Activated naive CD8-positive, alpha-beta T cell (primary cell): ENCODE measurements around the gene TXNDC12.
"Not testable (repeated sequence)": the region's sequence is repeated elsewhere in the genome, so short reads cannot be mapped to it uniquely, and the experiment has no call there.

Experiments used
- H3K27ac Mint-ChIP-seq: one replicate; pipeline ENCODE4 v1.8.0; 2021; ENCODE audit warnings: mixed read lengths
- H3K27me3 Mint-ChIP-seq: one replicate; pipeline ENCODE4 v1.8.0; 2021; ENCODE audit warnings: mixed read lengths
- H3K36me3 Mint-ChIP-seq: one replicate; pipeline ENCODE4 v1.8.0; 2021; ENCODE audit warnings: mixed read lengths
- H3K4me1 Mint-ChIP-seq: one replicate; pipeline ENCODE4 v1.8.0; 2021; ENCODE audit warnings: low read depth, mixed read lengths
- H3K4me3 Mint-ChIP-seq: one replicate; pipeline ENCODE4 v1.8.0; 2021; ENCODE audit warnings: mild to moderate bottlenecking, mixed read lengths
- H3K9me3 Mint-ChIP-seq: one replicate; pipeline ENCODE4 v1.8.0; 2021; ENCODE audit warnings: low read depth, mixed read lengths

The TXNDC12 gene

GRCh38 chr1:52055066-52055865, at the start of gene TXNDC12:
Gene TXNDC12 (minus strand): TSS chr1:52055191. CDS start chr1:52055096, 95 bp downstream.
- H3K4me1 Mint-ChIP-seq = peaks cover 59% of the 10 kb centered on the region
- peak within 1 kb of the TSS; percentile 91 for H3K27ac Mint-ChIP-seq
- H3K4me3 Mint-ChIP-seq = peak within 1 kb of the TSS; percentile 99
- H3K9me3 Mint-ChIP-seq = no peaks in the 10 kb centered on the region
- peaks cover 6% of the 10 kb centered on the region for H3K36me3 Mint-ChIP-seq
- no peaks in the 10 kb centered on the region for H3K27me3 Mint-ChIP-seq

GRCh38 chr1:52102336-52103013, 47.5 kb upstream of the TXNDC12 start:
- Mint-ChIP-seq H3K4me3 (no peak overlapping the region), H3K9me3 (no peaks in the 10 kb centered on the region), H3K4me1 (no peaks in the 10 kb centered on the region), H3K36me3 (peaks cover 3% of the 10 kb centered on the region), H3K27ac (no peak overlapping the region), H3K27me3 (peaks cover 4% of the 10 kb centered on the region)

GRCh38 chr1:52098139-52098871, 43.3 kb upstream of the TXNDC12 start:
- H3K27me3 Mint-ChIP-seq = peaks cover 4% of the 10 kb centered on the region

GRCh38 chr1:52096216-52096615, 41.2 kb upstream of the TXNDC12 start:
- H3K4me1 Mint-ChIP-seq = no peaks in the 10 kb centered on the region
- H3K9me3 Mint-ChIP-seq = no peaks in the 10 kb centered on the region
- no peak overlapping the region for H3K27ac Mint-ChIP-seq
- H3K36me3 Mint-ChIP-seq = peaks cover 4% of the 10 kb centered on the region
- peaks cover 4% of the 10 kb centered on the region for H3K27me3 Mint-ChIP-seq
- H3K4me3 Mint-ChIP-seq = no peak overlapping the region

More at GRCh38 chr1:52098139-52098871, 43.3 kb upstream of the TXNDC12 start:
- Mint-ChIP-seq H3K27ac (no peak overlapping the region), H3K4me1 (no peaks in the 10 kb centered on the region), H3K36me3 (peaks cover 3% of the 10 kb centered on the region), H3K4me3 (no peak overlapping the region), H3K9me3 (no peaks in the 10 kb centered on the region)

- not testable (repeated sequence) for H3K4me1 Mint-ChIP-seq, H3K4me3 Mint-ChIP-seq, H3K9me3 Mint-ChIP-seq, H3K27ac Mint-ChIP-seq, H3K27me3 Mint-ChIP-seq
- peaks cover 11% of the 10 kb centered on the region for H3K36me3 Mint-ChIP-seq
Observed at GRCh38 chr1:52094300-52094699, 39.3 kb upstream of the TXNDC12 start.

- H3K27ac Mint-ChIP-seq, H3K9me3 Mint-ChIP-seq, H3K27me3 Mint-ChIP-seq, H3K4me1 Mint-ChIP-seq, H3K4me3 Mint-ChIP-seq: not testable (repeated sequence)
- peaks cover 21% of the 10 kb centered on the region for H3K36me3 Mint-ChIP-seq
Observed at GRCh38 chr1:52087892-52088291, 32.9 kb upstream of the TXNDC12 start.

GRCh38 chr1:52080014-52080415, 25.0 kb upstream of the TXNDC12 start:
- no peak overlapping the region for H3K4me3 Mint-ChIP-seq
- H3K36me3 Mint-ChIP-seq = peaks cover 3% of the 10 kb centered on the region
- peaks cover 14% of the 10 kb centered on the region for H3K4me1 Mint-ChIP-seq
- H3K9me3 Mint-ChIP-seq = no peaks in the 10 kb centered on the region
- no peak overlapping the region for H3K27ac Mint-ChIP-seq
- H3K27me3 Mint-ChIP-seq = no peaks in the 10 kb centered on the region

GRCh38 chr1:52077277-52077676, 22.3 kb upstream of the TXNDC12 start:
- peaks cover 14% of the 10 kb centered on the region for H3K4me1 Mint-ChIP-seq
- H3K36me3 Mint-ChIP-seq, H3K9me3 Mint-ChIP-seq, H3K27ac Mint-ChIP-seq, H3K4me3 Mint-ChIP-seq, H3K27me3 Mint-ChIP-seq: not testable (repeated sequence)

- Mint-ChIP-seq H3K36me3 (peaks cover 5% of the 10 kb centered on the region), H3K27ac (no peak overlapping the region), H3K4me1 (peaks cover 26% of the 10 kb centered on the region), H3K4me3 (no peak overlapping the region), H3K27me3 (no peaks in the 10 kb centered on the region), H3K9me3 (no peaks in the 10 kb centered on the region)
Observed at GRCh38 chr1:52072291-52072690, 17.3 kb upstream of the TXNDC12 start.

GRCh38 chr1:52070704-52071103, 15.7 kb upstream of the TXNDC12 start:
- H3K4me1 Mint-ChIP-seq = peaks cover 26% of the 10 kb centered on the region

GRCh38 chr1:52063192-52063591, 8.2 kb upstream of the TXNDC12 start:
- no peak overlapping the region for H3K4me3 Mint-ChIP-seq
- H3K9me3 Mint-ChIP-seq = no peaks in the 10 kb centered on the region
- H3K4me1 Mint-ChIP-seq = peaks cover 42% of the 10 kb centered on the region
- H3K27me3 Mint-ChIP-seq = no peaks in the 10 kb centered on the region
- peaks cover 12% of the 10 kb centered on the region for H3K36me3 Mint-ChIP-seq
- no peak overlapping the region for H3K27ac Mint-ChIP-seq

More at GRCh38 chr1:52070704-52071103, 15.7 kb upstream of the TXNDC12 start:
- peaks cover 5% of the 10 kb centered on the region for H3K36me3 Mint-ChIP-seq
- no peaks in the 10 kb centered on the region for H3K9me3 Mint-ChIP-seq
- H3K27me3 Mint-ChIP-seq = no peaks in the 10 kb centered on the region
- H3K4me3 Mint-ChIP-seq = no peak overlapping the region
- H3K27ac Mint-ChIP-seq = no peak overlapping the region

- Mint-ChIP-seq H3K4me1 (peaks cover 52% of the 10 kb centered on the region), H3K36me3 (peaks cover 10% of the 10 kb centered on the region), H3K9me3 (no peaks in the 10 kb centered on the region), H3K27ac (no peak overlapping the region), H3K4me3 (no peak overlapping the region), H3K27me3 (no peaks in the 10 kb centered on the region)
Observed at GRCh38 chr1:52060822-52061221, 5.8 kb upstream of the TXNDC12 start.

GRCh38 chr1:52059888-52060287, 4.9 kb upstream of the TXNDC12 start:
- Mint-ChIP-seq H3K9me3 (no peaks in the 10 kb centered on the region), H3K4me1 (peaks cover 52% of the 10 kb centered on the region), H3K36me3 (peaks cover 10% of the 10 kb centered on the region), H3K4me3 (no peak overlapping the region), H3K27ac (peak overlapping the region; percentile 34), H3K27me3 (no peaks in the 10 kb centered on the region)

- H3K9me3 Mint-ChIP-seq = no peaks in the 10 kb centered on the region
- peak overlapping the region; percentile 70 for H3K27ac Mint-ChIP-seq
- H3K4me3 Mint-ChIP-seq = peak overlapping the region; percentile 30
- no peaks in the 10 kb centered on the region for H3K27me3 Mint-ChIP-seq
- peaks cover 53% of the 10 kb centered on the region for H3K4me1 Mint-ChIP-seq
- peaks cover 10% of the 10 kb centered on the region for H3K36me3 Mint-ChIP-seq
Observed at GRCh38 chr1:52059321-52059720, 4.3 kb upstream of the TXNDC12 start.

- no peaks in the 10 kb centered on the region for H3K9me3 Mint-ChIP-seq
- peak overlapping the region; percentile 99 for H3K4me3 Mint-ChIP-seq
- H3K27ac Mint-ChIP-seq = peak overlapping the region; percentile 98
- no peaks in the 10 kb centered on the region for H3K27me3 Mint-ChIP-seq
- peaks cover 8% of the 10 kb centered on the region for H3K36me3 Mint-ChIP-seq
- peaks cover 52% of the 10 kb centered on the region for H3K4me1 Mint-ChIP-seq
Observed at GRCh38 chr1:52057876-52058415, 3.0 kb upstream of the TXNDC12 start.
